Hematopoietic multipotent progenitor cell (in vitro differentiated cells): ENCODE measurements around the gene KCTD13. TPM values are rescaled to one million over a fixed set of nuclear protein-coding genes. Genes with fewer than 3 reads are reported as not detected.
A peak's percentile ranks its signal among the peaks of the same experiment; 100 is the strongest.
"Not testable (repeated sequence)": the region's sequence is repeated elsewhere in the genome, so short reads cannot be mapped to it uniquely, and the experiment has no call there.

Experiments
- DNase-seq, 3 donors: peaks; one replicate each; pipeline ENCODE4 v3.0.0-alpha.2; 2011 to 2015; ENCODE audit warnings: low read depth in 2 of 3, low spot score in 2 of 3
- total RNA-seq: library from RNA; depleted of rRNA; stranded (reverse); fragments of >200 nt; gene quantifications from one replicate; pipeline ENCODE4 v1.2.3, GENCODE V29; 2012

The KCTD13 gene
- total RNA-seq, 1 donor, result 11.3 TPM

DNA sequence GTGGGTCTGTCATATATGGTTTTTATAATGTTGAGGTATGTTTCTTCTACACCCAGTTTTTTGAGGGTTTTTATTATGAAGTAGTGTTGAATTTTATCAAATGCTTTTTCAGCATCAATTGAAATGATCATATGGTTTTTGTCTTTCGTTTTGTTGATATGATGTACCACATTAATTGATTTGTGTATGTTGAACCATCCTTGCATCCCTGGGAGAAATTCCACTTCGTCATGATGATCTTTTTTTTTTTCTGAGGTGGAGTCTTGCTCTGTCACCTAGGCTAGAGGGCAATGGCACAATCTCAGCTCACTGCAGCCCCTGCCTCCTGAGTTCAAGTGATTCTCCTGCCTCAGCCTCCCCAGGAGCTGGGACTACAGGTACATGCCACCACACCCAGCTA lies 21.9 kb upstream of the KCTD13 start:
- DNase-seq, result no peak

DNA sequence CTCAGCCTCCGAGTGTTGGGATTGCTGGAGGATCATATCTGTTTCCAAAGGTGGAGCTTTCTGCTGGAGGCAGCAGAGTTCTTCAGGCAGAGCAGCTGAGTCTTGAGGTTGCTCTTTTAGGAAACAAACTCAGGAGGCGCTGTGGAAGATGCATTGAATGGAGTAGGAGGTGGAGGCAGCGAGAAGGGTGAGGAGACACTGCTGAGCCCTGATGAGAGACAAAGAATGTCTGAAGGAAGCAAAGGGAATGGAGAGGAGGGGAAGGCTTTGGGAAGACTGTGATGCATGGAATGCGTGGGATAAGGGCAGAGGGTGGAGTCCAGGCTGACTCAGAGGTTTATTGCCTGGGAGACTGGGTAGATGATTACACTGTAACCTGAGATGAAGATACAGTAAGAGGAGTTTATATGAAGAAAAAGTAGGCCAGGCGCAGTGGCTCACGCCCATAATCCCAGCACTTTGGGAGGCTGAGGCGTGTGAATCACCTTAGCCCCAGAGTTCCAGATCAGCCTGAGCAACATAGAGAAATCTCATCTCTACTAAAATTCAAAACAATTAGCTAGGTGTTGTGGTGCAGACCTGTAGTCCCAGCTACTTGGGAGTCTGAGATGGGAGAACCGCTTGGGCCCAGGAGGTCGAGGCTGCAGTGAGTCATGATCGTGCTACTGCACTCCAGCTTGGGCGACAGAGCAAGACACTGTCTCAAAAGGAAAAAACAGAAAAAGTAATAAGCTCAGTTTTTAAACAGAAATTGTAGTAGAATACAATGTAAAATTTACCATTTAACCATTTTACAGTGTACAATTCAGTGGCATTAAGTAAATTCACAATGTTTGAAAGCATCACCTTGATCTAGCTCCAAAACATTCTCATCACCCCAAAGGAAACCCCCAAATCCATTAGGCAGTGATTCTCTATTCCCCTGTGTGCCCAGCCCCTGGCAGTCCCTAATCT lies 18.1 kb upstream of the KCTD13 start:
- no peak for DNase-seq

DNA sequence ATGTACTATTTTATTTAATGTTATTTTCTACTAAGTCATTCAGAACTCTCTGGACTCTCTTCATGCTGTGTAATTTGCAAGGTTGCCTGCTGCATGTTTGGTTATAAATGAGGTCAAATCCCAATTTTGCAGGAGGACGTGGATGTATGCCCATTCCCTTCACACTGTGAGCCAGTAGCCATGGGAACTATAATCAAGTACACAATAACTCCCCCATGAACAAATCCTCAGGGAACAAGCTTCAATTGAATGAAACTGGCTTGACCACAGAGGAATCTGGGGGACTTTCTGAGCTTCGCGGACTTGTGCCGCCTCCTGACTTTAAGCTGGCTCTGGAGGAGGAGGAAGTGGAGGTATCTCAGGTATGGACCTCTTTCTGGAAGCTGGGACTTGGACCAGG lies 14.6 kb upstream of the KCTD13 start:
- DNase-seq, result no peak

DNA sequence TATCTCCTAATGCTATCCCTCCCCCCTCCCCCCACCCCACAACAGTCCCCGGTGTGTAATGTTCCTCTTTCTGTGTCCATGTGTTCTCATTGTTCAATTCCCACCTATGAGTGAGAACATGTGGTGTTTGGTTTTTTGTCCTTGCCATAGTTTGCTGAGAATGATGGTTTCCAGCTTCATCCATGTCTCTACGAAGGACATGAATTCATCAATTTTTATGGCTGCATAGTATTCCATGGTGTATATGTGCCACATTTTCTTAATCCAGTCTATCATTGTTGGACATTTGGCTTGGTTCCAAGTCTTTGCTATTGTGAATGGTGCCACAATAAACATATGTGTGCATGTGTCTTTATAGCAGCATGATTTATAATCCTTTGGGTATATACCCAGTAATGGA lies 5.7 kb upstream of the KCTD13 start:
- DNase-seq, result not testable (repeated sequence)

DNA sequence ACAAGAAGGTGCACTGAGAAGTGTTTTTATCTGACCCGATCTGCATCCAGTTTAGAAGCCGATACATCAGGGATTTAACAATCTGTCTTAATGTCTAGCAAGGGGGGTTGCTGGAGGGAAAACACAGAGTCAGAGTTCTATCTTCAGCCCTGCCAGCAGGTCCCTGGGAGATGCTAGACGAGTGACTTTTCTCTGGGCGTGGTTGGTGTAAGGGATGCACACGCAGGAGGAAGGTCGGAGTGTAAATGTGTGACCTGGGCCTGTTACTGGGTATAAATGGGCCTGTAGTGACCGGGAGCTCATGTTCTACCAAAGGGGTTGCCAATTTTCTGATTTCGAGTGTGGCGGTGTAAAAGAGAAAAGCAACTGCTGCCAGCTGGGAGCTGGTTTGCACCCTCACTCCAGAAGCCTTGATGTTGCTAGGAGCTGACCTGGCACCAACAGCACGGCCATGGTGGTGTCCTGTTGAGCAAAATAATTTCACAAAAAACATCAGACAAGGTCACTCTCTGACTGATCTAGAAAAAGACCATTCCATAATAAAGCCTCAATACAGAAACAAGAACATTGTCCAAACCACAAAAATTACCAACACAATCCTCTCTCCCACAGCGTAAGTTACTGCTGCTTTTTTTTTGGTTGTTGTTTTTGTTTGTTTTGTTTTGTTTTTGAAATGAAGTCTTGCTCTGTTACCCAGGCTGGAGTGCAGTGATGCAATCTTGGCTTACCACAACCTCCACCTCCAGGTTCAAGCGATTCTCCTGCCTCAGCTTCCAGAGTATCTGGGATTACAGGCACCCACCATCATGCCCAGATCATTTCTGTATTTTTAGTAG lies 1.3 kb upstream of the KCTD13 start:
- no peak for DNase-seq

- DNase-seq, result no peak
Observed at GRCh38 chr16:29926711-29927052, 656 bp upstream of the KCTD13 start.

GRCh38 chr16:29925105-29925756 lies 795 bp downstream of the KCTD13 start:
- peak in 1 of 3 donors; percentile 24 for DNase-seq

GRCh38 chr16:29922986-29923501 lies 3.0 kb downstream of the KCTD13 start:
- DNase-seq, result no peak

GRCh38 chr16:29922326-29922725 lies 3.7 kb downstream of the KCTD13 start:
- DNase-seq, result no peak

- DNase-seq, result no peak
Observed at GRCh38 chr16:29921034-29921385, 5.0 kb downstream of the KCTD13 start.

DNA sequence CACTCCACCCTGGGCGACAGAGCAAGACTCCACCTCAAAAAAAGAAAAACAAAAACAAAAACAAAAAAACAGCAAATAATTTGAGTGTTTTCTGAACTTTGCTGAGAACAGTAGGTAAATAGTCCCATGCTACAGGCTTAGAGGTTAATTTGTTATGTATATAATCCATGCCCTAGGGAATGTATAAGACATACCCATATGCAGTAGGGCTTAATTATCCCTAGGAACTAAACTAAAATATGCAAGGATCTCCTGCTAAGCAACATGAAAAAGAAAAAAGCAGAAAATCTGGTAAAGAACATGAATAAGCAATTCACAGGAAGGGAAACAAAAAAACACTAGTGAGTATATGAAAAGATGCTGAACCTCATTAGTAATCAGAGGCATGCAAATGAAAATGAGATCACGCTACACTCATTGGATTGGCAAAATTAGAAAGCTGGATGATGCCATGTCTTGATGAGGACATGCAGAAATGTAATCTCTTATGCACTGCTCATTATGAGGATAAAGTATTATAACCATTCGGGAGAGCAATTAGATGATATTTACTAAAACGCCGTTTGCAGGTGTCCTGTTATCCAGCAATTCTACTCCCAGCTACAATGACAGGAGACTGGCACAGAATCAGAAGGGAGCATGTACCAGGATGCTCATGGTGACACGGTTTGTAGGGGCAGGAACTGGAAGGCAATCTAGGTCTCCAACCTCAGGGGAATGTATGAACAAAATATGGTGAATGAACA lies 5.6 kb downstream of the KCTD13 start:
- no peak for DNase-seq

DNA sequence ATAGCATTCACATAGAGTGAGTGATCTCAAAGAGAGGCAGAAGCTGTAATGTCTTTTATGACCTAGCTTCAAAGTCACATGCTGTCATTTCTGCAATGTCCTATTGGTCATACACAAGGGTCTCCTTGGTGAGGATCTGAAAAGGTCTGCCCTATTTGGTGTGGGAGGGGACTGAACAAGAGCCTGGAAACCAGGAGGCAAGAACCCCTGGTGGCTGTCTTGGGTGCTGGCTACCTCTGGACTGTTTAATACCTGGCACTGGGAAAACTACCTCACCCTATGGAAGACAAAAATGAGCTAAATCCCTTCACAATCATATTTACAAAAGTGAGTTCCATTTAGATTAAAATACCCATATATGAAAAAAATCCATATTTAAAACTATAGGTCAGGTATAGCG lies 9.0 kb downstream of the KCTD13 start:
- DNase-seq, result no peak

- DNase-seq, result no peak
Observed at GRCh38 chr16:29915590-29916247, 10.3 kb downstream of the KCTD13 start.

DNA sequence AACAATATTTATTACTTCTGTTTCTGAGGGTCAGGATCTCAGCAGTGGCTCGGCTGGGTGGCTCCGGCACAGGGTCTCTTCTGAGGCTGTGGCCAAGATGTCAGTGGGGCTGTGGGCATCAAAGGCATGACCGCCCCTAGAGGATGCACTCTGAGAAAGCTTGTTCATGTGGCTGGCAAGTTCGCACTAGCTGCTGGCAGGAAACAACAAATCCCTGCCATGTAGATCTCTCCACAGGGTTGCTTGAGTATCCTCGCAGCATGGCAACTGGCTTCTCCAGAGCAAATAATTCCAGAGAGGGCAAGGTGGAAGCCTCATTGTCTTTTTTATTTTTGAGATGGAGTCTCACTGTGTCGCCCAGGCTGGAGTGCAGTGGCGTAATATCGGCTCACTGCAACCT lies 12.5 kb downstream of the KCTD13 start:
- DNase-seq, result no peak

- no peak for DNase-seq
Observed at GRCh38 chr16:29912087-29912486, 13.9 kb downstream of the KCTD13 start.

DNA sequence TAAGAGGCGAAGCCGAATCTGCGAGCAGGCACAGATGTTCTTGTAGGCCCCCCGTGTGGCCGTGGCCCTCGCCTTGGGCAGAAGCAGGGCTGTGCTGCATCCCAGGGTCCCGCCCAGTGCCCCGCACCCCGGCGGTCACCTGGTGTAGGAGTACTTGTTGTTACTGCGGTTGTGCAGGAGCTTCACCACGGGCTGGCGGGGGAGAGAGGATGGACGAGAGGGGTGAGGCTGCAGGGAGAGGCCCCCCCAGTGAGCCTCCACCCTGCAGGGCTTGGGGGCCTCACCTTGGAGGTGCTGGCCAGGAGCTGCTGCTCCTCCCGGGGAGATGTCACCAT lies 14.4 kb downstream of the KCTD13 start:
- no peak for DNase-seq

GRCh38 chr16:29910819-29911675 lies 15.0 kb downstream of the KCTD13 start:
- DNase-seq, result no peak

DNA sequence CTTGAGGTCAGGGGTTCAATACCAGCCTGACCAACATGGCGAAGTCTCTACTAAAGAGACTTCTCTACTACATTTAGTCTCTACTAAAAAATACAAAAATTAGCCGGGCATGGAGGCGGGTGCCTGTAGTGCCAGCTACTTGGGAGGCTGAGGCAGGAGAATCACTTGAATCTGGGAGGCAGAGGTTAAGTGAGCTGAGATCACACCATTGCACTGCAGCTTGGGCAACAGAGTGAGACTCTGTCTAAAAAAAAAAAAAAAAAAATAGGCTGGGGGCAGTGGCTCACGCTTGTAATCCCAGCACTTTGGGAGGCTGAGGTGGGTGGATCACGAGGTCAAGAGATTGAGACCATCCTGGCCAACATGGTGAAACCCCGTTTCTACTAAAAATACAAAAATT lies 16.2 kb downstream of the KCTD13 start:
- DNase-seq, result not testable (repeated sequence)

DNA sequence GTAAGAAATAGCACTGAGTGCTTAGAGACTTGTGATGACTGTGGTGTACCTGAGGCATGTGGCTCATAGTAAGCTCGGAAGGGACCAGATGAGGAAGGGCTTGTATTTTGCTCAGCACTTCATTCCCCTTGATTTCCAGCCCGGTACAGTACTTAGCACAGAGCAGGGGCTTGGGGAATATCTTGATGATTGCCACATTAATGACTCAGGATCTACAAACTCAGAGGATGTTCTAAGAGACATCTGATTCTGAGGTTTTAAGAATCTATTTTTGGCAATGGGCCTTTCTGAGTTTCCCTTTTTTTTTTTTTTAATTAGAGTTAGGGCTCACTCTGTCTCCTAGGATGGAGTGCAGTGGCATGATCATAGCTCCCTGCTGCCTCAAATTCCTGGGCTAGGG lies 16.6 kb downstream of the KCTD13 start:
- DNase-seq, result no peak
